Activated CD4-positive, alpha-beta T cell treated with anti-CD3 and anti-CD28 coated beads, Interleukin-2, amount 50 U/mL, for 48 hours (primary cell): Measurements from ENCODE around the gene METAP1D.
"Not testable (repeated sequence)": the region's sequence is repeated elsewhere in the genome, so short reads cannot be mapped to it uniquely, and the experiment has no call there.

Experiments
- DNase-seq, 2 experiments: peaks; one replicate each; pipeline ENCODE4 v3.0.0-alpha.2; 2020

The METAP1D gene

DNA sequence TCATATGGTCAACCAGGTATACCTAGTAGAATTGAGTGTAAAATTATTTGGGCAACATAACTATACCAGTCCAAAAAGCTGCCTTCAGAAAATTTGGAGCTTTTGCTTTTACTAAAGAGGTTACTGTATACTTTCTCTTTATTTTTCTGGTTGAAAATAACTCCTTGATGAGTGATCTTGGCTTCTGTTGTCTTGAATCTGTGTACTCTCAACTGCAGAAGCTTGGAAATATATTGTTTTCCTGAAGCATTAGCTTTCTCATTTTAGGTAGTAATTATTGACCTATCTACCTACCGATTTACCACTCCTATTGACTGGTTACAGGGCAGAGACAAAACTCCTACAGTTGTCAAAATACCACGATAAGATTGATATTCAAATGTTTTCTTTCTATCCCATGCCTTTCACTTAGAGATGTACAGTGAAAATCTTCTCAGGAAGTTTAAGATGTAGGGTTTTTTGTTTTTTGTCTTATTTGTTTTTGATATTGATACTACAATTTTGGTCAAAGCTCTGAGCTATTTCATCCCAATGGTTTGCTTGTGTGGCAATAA is 49.9 kb downstream of the METAP1D start:
- DNase-seq: no peak

DNA sequence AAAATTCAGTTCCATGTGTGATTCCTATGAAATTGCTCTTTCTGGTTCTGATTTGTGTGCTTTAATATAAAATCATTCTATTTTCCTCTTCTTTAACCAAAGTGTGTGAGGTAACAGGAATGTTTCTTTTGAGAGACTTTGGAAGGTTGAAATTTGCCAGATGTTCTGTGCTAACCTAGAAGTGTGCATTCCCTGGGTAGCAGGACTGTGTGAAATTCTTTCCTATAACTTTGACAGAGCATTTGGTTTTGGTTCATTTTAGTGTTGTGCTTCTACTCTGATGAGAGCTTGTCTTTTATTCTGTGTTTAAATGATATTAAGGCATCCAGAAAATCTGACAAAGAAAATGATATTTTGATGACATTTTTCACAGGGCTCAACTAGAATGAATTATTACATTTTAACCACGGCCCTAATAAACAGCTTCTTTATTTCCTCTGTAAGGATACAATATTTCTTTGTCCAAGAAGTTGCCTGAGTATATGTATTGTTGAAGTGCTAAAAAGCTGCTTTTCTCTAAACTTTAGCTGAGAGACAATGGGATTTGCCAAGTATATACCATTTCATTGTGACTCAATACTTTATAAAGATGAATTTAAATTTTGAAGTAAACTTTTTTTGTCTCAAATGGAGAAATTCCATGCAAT is 50.8 kb downstream of the METAP1D start:
- DNase-seq: no peak

DNA sequence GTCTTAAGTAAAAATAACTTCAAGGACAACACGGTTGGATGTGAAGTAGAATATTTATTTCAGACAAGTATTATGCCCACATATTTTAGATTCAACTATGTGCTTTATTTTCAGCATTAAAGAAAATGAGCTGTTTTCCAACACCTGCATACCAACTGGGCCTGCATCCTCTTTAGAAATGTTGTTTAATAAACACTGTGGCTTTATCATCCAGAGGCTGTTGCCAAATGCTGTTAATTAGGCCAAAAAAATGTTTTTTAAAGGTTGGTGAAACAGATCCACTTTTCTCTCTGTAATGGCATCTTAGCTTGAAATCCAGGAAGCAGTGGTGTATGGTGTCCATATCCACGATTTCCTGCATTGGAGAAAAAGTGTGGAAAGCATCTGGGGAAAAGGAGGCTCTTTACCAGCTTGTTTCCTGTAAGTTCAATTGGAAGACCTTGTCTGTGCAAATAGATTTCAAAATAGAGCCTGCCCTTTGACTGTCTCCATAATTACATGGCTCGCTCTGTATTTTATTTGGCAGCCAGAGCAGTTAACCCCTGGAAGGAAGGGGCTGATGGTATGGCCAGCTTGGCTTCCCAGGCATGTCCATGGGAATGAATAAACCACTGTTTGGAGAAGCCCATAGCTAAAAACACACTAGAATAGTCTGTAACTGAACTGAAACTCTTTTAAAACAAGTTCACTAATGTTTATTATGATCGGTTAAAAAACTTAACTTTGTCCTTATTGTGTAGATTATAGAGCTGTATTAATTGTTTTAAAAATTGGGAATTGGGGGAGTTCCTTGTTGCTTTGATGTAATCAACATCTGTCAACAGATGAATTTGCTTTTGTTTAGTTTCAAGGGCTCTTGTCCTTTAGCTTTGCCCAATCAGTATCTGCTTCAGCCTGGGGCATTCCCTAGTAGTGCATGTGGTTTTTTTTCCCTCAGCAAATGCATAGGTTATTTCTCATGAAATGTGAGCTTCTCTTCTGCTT is 52.5 kb downstream of the METAP1D start:
- DNase-seq: no peak

DNA sequence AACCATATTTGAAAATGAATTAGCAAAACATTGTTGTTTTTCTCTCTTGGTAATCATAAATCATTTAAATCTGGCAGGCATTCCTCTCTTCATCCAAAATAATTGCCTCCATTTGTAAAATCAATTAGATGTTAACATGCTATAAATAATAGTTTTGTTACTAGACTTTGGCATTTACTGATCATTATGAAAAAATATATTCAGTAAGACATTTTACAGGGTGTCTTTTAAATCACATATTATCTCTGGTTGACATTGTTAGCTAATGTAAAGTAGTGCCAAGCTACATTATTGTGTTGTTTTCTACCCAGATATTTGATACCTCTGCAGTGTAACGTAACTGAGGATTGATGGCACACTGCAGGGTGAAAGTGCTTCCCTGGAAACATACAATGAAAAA is 53.7 kb downstream of the METAP1D start:
- DNase-seq: no peak

DNA sequence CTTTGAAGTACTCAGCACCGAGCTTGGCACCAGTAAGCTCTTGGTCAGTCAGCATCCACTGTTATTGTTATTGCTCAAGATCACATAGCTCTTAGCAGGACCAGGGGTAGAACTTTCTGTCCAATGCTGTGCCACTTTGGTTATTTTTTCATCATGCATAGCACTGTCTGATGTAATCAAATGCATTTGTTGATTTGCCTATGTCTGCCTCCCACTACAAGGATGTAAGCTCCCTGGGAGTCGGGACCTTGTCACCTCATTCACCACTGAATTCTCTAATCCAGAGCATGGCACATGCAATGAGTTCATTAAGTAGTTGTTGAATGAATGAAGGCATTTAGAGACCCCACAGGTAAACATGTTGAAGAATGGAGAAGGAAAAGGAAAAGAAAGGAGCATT is 56.5 kb downstream of the METAP1D start:
- DNase-seq: no peak

DNA sequence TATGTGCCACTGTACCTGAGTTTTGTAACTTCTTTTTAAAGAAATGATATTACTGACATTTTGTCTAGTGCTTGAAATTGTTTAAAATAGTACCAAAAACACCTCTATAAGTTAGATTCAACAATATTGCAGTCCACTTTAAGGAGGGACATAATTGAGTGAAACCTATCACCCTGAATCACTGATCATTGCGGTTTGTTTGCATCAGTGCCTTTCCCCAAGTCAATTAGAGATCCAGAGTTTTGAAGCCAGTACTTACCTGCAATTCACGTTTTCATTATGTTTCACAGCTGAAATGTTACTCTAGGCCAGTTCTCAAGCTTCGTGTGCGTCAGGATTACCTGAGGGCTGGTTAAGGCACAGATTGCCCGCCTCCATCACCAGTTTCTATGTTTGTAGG is 58.9 kb downstream of the METAP1D start:
- no peak for DNase-seq

DNA sequence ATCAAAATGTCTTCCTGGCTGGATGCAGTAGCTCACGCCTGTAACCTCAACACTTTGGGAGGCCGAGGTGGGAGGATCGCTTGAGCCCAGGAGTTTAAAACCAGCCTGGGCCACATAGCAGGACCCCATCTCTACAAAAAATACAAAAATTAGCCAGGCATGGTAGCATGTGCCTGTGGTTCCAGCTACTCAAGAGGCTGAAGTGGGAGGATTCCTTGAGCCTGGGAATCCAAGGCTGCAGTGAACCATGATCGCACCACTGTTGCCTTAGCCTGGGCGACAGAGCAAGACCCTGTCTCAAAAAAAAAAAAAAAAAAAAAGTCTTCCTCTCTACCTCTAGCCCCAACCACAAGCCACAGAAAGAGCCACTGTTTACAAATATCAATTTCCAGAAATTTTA is 60.4 kb downstream of the METAP1D start:
- not testable (repeated sequence) for DNase-seq

DNA sequence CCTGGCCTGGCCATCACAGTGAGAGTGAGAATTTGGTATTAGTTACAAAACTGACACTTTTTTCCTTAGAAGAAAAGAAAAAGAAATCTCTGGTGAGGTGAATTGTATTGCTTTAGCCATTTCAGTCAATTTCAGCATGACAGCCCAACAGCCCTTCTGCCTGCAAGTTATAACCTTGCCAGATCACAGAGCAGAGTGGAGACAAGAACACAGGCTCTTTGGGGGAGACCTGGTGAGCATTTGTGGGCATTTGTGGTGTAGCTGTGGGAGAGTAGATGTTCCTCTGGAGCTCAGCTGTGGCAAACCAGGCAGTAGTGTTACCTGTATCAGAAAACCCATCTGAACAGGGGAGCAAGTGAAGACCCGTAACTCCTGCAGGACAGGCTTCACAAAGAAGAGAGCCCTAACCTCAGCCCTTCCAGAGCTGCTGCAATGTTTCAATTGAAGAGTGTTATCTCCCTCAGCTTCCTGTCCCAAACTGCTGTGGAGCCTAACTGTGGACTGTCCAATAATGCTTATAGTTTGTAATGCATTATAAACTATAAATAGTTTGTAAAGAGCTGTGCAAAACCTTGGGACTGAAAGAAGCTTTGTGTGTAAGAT is 62.8 kb downstream of the METAP1D start:
- no peak for DNase-seq

DNA sequence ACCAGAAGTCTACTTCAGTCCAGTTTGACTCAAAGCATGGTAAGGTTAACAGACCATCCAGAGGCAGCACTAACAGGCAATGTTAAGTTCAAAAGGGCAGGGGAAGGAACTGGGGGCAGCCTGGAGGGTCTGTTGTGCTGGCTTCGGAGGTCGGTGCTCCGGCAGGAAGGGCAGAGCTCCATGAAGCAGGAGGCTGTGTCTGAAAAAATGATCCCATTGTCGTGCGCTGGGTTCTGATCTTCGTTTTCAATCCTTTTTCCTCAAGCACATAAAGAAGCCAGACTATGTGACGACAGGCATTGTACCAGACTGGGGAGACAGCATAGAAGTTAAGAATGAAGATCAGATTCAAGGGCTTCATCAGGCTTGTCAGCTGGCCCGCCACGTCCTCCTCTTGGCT is 63.7 kb downstream of the METAP1D start:
- DNase-seq: no peak

DNA sequence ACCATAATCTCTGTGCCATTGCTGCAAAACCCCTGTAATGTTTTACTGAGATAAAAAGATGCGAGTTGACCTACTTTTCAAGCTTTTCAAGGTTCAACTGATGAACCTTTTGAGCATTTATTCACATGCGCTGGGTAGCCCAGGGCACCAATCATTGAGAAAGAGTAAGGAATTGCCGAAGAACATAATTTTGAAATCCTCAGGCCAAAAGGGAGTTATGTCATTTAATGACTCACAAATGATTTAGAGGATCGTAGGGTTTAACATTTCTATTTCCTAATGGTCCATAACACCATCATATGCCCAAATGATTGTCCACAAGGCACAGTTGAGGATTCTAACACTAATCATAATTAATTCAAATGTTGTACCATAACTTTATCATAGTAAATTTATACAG is 65.4 kb downstream of the METAP1D start:
- DNase-seq: no peak

DNA sequence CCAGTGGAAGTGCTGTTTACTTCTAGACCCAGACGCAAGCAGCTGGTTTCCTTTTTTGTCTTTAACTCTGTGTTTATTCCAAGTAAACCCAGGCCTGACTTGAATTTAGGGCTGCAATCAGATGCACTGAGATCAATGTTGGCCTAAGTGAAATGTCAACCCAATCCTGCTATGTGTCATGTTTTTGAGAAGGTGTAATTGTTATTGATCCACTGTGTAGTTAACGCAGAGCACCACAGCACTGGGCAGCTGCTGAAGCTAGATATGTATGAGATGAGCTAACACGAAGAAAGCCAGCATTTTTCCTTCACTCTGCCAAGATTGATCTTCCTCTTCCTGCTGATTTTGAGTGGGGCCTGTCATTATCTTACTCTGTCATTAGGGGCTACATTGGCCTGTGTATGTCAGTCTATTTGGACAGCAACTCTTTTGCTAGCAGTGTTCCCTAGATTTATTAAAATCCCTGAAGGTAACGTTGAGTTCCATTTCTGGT is 66.7 kb downstream of the METAP1D start:
- DNase-seq: no peak

DNA sequence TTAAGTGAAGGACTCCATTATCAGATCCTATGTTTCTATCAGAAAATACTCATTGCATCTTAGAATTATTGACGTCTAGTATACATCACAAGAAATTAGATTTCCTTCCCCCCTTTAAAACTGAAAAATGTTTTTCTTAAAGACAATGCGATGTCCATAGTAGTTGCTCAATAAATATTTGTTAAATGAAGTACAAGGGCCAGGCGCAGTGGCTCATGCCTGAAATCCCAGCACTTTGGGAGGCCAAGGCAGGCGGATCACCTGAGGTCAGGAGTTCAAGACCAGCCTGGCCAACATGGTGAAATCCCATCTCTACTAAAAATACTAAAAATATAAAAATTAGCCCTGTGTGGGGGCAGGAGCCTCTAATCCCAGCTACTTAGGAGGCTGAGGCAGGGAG is 68.2 kb downstream of the METAP1D start:
- not testable (repeated sequence) for DNase-seq

DNA sequence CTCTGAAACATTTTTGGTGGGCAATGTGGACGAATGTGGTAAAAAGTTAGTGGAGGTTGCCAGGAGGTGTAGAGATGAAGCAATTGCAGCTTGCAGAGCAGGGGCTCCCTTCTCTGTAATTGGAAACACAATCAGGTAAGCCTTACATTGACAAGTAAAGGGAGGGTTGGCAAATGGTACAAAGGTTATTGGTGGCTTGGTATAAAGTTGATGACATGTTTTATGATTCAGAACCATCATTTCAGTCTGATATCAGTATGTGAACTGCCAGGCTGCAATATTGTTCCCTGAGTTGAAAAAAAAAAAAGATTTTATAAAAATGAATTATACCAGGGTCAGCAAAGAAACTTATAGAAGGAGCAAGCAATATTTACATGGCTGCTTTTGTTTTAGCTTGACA is 71.2 kb downstream of the METAP1D start:
- DNase-seq: no peak

DNA sequence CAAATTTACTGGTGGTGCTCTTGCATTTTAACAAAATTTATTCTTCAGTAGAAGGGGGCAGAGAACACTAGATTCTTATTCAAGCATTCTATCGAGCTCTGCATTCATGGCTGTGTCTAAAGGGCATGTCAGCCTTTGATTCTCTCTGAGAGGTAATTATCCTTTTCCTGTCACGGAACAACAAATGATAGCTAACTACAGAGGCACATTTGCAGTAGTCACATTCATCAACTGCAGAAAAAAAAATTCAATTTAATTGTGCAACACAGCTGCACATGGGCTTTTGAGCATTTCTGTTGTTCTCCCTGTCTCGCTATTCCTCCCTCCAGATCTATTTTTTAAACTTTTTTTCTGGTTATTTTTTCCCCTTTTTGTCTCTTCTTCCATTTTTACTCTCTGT is 72.5 kb downstream of the METAP1D start:
- DNase-seq: no peak

DNA sequence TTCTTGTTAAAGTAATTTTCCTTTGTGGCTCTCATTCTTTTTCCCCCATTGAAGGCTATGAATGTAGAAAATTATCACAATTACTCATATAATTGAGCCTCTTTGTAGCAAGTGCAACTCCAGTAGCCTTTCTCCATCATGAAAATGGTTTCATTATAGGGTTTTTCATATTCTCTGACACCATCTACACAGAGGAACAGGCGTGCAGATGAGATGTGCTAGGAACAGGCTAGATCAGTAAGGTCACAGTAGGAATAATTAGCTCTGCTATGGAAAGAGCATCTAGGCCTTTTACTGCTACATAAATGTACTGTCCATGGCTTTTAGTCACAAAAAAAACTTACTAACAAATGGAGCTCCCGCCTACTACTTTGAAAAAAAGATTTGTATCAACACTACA is 73.0 kb downstream of the METAP1D start:
- DNase-seq: no peak

DNA sequence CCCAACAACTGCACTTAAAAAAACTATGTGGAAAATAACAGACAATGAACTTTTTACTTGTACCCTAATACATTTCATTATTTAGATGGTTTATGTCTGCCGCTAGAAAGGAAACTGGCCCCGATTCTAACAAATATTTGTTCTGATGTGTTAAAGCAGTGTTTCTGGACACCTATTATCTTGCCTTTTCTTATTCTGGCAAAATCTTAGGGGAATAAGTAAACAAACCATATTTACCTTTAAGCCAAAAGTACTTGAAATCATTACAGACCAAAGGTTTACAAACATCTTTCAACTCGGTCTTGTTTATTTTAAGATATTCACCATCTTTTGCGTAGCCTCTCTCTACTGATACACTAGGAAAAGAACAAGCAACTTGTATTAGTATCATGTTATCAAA is 73.8 kb downstream of the METAP1D start:
- DNase-seq: no peak

DNA sequence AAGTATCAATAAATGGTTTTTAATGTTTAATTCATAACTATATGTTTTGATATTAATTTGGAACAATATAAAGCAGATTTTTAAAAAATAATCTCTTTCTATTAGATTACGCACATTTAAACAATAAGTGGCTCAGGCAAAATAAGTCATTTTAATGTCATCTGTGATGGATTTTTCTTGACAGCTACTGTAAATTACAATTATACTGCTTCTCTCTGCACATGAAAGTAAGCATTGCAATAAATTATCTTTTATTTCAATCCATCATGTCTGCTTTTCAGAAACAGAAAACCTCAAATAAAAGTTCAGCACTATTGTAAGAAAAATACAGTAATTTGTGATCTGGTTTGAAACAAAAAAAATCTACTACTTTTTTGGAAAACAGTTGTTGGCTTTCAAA is 74.5 kb downstream of the METAP1D start:
- DNase-seq: no peak

DNA sequence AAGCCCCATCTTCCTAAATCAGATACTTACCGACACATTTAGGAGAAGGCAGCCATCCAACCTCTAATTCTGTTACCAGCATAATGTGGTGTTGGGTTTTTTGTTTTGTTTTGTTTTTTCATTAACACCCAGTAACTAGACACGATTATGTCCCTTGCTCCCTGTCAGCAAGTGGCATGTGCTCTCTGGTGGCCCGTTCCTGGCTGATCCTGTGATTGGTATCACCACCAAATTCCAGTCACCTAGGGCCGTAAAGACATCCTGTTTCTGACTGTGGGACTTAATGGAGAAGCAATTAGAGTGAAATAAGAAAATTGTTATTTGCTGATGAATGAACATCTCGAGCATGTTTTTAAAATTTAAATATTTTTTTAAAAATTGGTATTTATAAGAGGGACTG is 79.7 kb downstream of the METAP1D start:
- DNase-seq: no peak

DNA sequence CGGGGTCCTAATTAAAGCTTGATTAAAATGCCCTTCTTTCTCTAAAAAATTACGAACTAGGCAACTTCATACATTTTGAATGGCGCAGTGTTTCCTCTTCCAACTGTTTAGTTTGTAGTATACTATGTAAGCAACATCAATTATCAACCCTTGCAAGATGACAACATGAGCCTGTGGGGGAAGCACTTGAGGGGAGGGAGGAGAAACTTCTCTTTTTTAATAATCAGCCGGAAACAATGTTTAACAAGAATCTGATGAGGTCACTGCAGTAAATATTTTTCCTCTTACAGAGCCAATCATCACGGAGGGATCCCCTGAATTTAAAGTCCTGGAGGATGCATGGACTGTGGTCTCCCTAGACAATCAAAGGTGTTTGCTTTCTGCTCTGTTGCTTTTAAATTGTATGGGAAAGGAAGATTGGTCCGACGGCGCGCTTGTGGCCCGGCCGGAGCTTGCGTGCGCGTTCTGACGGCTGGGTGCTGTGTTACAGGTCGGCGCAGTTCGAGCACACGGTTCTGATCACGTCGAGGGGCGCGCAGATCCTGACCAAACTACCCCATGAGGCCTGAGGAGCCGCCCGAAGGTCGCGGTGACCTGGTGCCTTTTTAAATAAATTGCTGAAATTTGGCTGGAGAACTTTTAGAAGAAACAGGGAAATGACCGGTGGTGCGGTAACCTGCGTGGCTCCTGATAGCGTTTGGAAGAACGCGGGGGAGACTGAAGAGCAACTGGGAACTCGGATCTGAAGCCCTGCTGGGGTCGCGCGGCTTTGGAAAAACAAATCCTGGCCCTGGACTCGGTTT is 80.3 kb downstream of the METAP1D start:
- DNase-seq: no peak

DNA sequence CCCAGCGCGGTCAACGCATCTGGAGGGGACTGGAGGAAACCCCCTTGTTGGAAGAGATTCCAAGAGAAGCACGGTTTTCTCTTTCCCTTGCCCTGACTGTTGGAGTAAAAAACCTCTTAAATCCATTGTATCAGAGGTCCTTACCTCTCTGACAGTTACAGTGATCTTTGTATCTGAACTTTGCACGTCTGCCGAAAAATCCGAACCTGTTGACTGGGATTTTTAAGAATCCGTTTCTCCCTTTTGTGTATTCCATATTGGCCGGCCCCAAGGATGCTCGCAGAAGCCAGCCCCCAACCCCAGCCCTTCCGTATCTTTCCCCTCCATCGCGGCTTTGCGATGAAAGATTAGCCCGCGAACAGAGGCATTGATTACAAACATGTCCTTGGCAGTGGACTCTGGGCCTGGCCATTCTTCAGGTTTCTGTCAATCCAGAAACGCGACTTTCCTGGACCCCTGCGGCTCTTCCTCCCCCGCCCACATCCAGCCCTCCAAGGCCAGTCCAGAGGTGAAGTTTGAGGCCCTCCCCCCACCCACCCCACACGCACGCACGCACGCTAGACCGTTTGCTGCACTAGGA is 81.0 kb downstream of the METAP1D start:
- no peak for DNase-seq

DNA sequence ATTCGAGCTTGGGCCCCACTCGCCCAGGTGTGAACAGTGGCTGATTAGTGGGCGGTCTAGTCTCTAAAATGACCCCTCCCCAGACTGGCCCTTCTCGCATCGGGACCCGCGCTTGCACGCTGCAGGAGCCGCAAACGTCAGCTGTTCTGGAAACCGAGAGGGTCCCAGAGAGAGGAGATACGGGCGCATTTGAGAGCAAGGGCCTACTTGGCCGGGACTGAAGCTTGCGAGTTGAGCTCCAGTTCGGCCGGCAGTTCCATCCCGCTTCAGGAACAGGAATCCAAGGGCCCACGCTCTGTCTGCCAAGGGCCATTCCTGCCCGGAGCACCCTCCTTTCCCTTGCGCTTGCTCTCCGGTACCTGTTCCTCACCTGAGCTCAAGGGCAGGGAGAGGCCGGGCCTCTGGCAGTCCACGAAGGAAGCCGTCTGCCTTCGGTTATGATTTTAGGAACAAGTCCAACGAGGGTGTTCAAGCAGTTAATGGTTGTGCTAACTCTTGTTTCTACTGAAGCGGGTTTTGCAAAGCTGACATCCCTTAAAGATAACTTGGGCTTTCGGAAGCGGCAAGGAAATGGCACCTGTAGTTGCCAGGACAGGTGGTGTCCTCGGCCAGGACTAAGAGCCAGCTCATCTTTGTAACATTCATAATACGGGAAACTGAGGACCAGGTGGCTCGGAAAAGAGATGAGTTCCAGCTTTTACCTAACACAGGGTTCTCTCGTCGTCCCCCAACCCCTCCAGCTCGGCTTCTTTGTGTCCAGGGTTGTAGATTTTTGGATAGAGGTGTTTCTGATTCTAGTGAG is 81.7 kb downstream of the METAP1D start:
- DNase-seq: no peak
